Smooth muscle cell (in vitro differentiated cells): Measurements from ENCODE around the gene SERTM2. TPM values are rescaled to one million over a fixed set of nuclear protein-coding genes. Genes with fewer than 3 reads are reported as not detected.

Source experiments
- DNase-seq: peaks from one replicate; lab custom pipeline; 2025; ENCODE audit not compliant: unreplicated experiment; lab: John Stamatoyannopoulos, UW
- H2AFZ ChIP-seq: fragments of 200-600 bp; sonication (generic); 2 replicates; pipeline ENCODE4 v1.6.0; 2016; ENCODE audit warnings: antibody characterized with exemption, low read depth, mild to moderate bottlenecking
- H3F3A ChIP-seq: fragments of 200-600 bp; sonication (generic); 2 replicates; pipeline ENCODE4 v1.6.0; 2017; ENCODE audit warnings: antibody characterized with exemption, low read depth
- H3K27ac ChIP-seq: fragments of 200-600 bp; sonication (generic); 2 replicates; pipeline ENCODE4 v1.5.1; 2016; ENCODE audit warnings: low read depth, mild to moderate bottlenecking
- H3K27me3 ChIP-seq: fragments of 200-600 bp; sonication (generic); 2 replicates; pipeline ENCODE4 v1.6.1; 2016; ENCODE audit warnings: low read depth, mild to moderate bottlenecking
- H3K36me3 ChIP-seq: fragments of 200-600 bp; sonication (generic); 2 replicates; pipeline ENCODE4 v1.5.1; 2016; ENCODE audit warnings: low read depth
- H3K4me1 ChIP-seq: fragments of 200-600 bp; sonication (generic); 2 replicates; pipeline ENCODE4 v1.5.1; 2016; ENCODE audit warnings: low read depth
- H3K4me2 ChIP-seq: fragments of 200-600 bp; sonication (generic); 2 replicates; pipeline ENCODE4 v1.6.0; 2016; ENCODE audit warnings: mild to moderate bottlenecking
- H3K4me3 ChIP-seq: fragments of 200-600 bp; sonication (generic); 2 replicates; pipeline ENCODE4 v1.5.1; 2016; ENCODE audit warnings: mild to moderate bottlenecking
- H3K79me2 ChIP-seq: fragments of 200-600 bp; sonication (generic); 2 replicates; pipeline ENCODE4 v1.6.0; 2016; ENCODE audit warnings: low read depth, mild to moderate bottlenecking
- H3K9ac ChIP-seq: fragments of 200-600 bp; sonication (generic); 2 replicates; pipeline ENCODE4 v1.6.0; 2016; ENCODE audit warnings: low read depth
- H3K9me3 ChIP-seq: fragments of 200-600 bp; sonication (generic); replicated peaks from 2 replicates; pipeline ENCODE4 v1.5.1; 2016; ENCODE audit warnings: low read depth
- H4K20me1 ChIP-seq: fragments of 200-600 bp; sonication (generic); 2 replicates; pipeline ENCODE4 v1.6.0; 2016; ENCODE audit warnings: low read depth
- CTCF ChIP-seq: fragments of 200-600 bp; sonication (generic); IDR thresholded peaks from 2 replicates; pipeline ENCODE4 v1.5.1; 2017; ENCODE audit warnings: borderline replicate concordance, mild to moderate bottlenecking, antibody characterized with exemption; ENCODE audit not compliant: insufficient read depth, poor library complexity, severe bottlenecking
- WGBS: methylation state at CpG from one replicate; pipeline ENCODE4 v1.1.7; 2016; ENCODE audit warnings: low lambda C conversion rate; 5-methylcytosine and 5-hydroxymethylcytosine counted together
- polyA plus RNA-seq: library from polyadenylated mRNA; unstranded; fragments of >200 nt; fragmentation: Nextera tagmentation; extraction: Ambion mirVana; gene quantifications from 2 replicates; pipeline ENCODE4 v1.2.1, GENCODE V29; 2016
- total RNA-seq: library from RNA; depleted of rRNA; stranded (reverse); fragments of >200 nt; gene quantifications from 2 replicates; pipeline ENCODE4 v1.2.3, GENCODE V29; 2014

The SERTM2 gene
- total RNA-seq (0.31 and 0.90 TPM in 2 replicates), polyA plus RNA-seq (0.55 TPM in 1 of 2 replicates, not detected in the other)

- H3K27me3 ChIP-seq = no peaks in the 10 kb centered on the region
- no peaks in the 10 kb centered on the region for H4K20me1 ChIP-seq
- H3K4me2 ChIP-seq = peak within 1 kb of the TSS; percentile 78
- H3K4me3 ChIP-seq = peak within 1 kb of the TSS; percentile 25
- no peak for TF ChIP-seq CTCF
- H3K79me2 ChIP-seq = no peaks in the 10 kb centered on the region
- no peaks in the 10 kb centered on the region for H3K9me3 ChIP-seq
- peaks cover 3% of the 10 kb centered on the region for H3F3A ChIP-seq
- no peaks in the 10 kb centered on the region for H3K36me3 ChIP-seq
- 0% methylated on average over 3 of the region's 3 CpGs for WGBS
- peak within 1 kb of the TSS; percentile 31 for H3K27ac ChIP-seq
- H3K9ac ChIP-seq = peak within 1 kb of the TSS; percentile 23
- H2AFZ ChIP-seq = peak within 1 kb of the TSS; percentile 69
- no peak for DNase-seq
- peaks cover 18% of the 10 kb centered on the region for H3K4me1 ChIP-seq
Measured at GRCh38 chrX:111511477-111511876, at the start of gene SERTM2. SERTM2 (plus strand) TSS chrX:111511645; CDS start chrX:111518858, 7,213 bp downstream.

GRCh38 chrX:111465669-111466068, 45.8 kb upstream of the SERTM2 start:
- Histone ChIP-seq H4K20me1 (no peaks in the 10 kb centered on the region), H3K4me3 (no peak overlapping the region), H3K27me3 (no peaks in the 10 kb centered on the region), H3K9me3 (no peaks in the 10 kb centered on the region), H3K4me1 (no peaks in the 10 kb centered on the region), H3K9ac (no peak overlapping the region), H3F3A (no peaks in the 10 kb centered on the region), H3K36me3 (no peaks in the 10 kb centered on the region), H3K4me2 (no peak overlapping the region), H2AFZ (no peak overlapping the region), H3K79me2 (no peaks in the 10 kb centered on the region), H3K27ac (no peak overlapping the region)
- no peak for DNase-seq
- no peak for TF ChIP-seq CTCF
- WGBS = 36% methylated on average over 1 of the region's 1 CpG

- Histone ChIP-seq H3K4me2 (no peak overlapping the region), H3K36me3 (no peaks in the 10 kb centered on the region), H3F3A (no peaks in the 10 kb centered on the region), H4K20me1 (no peaks in the 10 kb centered on the region), H3K9ac (no peak overlapping the region), H3K79me2 (no peaks in the 10 kb centered on the region), H3K9me3 (no peaks in the 10 kb centered on the region), H3K27ac (no peak overlapping the region), H3K4me1 (no peaks in the 10 kb centered on the region), H2AFZ (no peak overlapping the region), H3K27me3 (no peaks in the 10 kb centered on the region), H3K4me3 (no peak overlapping the region)
- DNase-seq = peak; percentile 2
- WGBS = 37% methylated on average over 1 of the region's 1 CpG
- no peak for TF ChIP-seq CTCF
Measured at GRCh38 chrX:111467896-111468295, 43.5 kb upstream of the SERTM2 start.

- no peak overlapping the region for H3K9ac ChIP-seq
- no peaks in the 10 kb centered on the region for H3K36me3 ChIP-seq
- H4K20me1 ChIP-seq = no peaks in the 10 kb centered on the region
- no peak for DNase-seq
- WGBS = 77% methylated on average over 2 of the region's 2 CpGs
- no peaks in the 10 kb centered on the region for H3K4me1 ChIP-seq
- H3F3A ChIP-seq = no peaks in the 10 kb centered on the region
- H2AFZ ChIP-seq = no peak overlapping the region
- H3K9me3 ChIP-seq = no peaks in the 10 kb centered on the region
- H3K27ac ChIP-seq = no peak overlapping the region
- H3K4me2 ChIP-seq = no peak overlapping the region
- no peaks in the 10 kb centered on the region for H3K79me2 ChIP-seq
- TF ChIP-seq CTCF = no peak
- H3K27me3 ChIP-seq = no peaks in the 10 kb centered on the region
- H3K4me3 ChIP-seq = no peak overlapping the region
Measured at GRCh38 chrX:111470681-111471403, 40.6 kb upstream of the SERTM2 start.
